ENCODE data around the gene TIAL1.
A peak's percentile ranks its signal among the peaks of the same experiment; 100 is the strongest.
"Not testable (repeated sequence)": the region's sequence is repeated elsewhere in the genome, so short reads cannot be mapped to it uniquely, and the experiment has no call there.

TIAL1 gene

DNA sequence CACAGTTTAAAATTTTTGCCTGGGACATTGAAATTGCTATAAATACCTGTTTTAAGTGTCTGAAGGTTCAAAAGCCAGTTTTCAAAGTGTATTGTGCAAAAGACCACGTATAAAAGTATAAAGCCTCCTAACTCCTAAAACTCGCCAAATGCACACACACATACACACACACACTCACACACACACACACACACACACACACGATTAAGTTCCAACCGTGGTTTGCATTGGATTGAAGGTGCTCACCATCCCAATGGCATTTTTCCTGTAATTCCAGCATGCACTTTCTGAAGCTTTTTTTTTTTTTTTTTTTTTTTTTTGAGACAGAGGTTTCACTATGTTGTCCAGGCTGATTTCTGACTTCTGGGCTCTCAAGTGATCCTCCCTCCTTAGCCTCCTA is 51.5 kb downstream of the TIAL1 start:
- DNase-seq: no peak

DNA sequence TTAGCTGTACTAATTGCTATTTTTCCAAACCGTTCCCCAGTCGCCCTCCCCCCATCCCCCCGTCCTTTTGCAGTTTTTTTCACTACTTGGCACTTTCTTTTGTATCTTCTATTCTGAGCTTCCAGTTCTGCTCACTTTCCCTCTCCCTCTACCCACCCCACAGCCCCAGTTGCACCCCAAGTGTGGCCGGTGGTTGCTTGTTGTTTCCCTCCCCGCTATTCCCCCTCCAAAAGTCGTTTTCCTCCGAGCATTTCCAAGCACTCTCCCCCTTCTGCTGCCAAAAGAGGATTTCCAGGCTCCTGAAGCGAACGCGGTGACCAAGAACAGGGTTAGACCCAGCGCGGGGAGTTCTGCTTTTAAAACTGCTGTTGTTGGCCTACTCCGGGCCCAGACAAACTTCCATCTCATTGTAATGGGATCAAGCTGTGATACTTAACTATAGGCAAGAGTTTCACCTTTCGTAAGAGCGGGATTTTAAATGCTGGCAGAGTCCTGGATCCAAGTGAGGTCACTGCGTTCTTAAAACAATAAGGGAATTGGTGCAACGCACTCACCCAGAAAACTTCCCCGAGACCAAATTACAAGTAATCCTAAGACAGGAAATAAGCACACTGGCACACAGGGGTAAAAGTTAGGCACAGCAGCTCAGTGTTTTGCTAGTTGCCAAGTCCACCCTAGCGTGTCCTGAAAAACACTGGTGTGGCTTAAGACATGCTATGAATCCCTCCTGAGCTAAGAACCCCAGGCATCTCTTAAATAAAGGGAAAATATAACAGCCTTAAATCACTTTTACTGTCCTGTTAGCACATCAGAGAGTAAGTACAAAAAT is 52.7 kb downstream of the TIAL1 start:
- DNase-seq: peak; percentile 66

DNA sequence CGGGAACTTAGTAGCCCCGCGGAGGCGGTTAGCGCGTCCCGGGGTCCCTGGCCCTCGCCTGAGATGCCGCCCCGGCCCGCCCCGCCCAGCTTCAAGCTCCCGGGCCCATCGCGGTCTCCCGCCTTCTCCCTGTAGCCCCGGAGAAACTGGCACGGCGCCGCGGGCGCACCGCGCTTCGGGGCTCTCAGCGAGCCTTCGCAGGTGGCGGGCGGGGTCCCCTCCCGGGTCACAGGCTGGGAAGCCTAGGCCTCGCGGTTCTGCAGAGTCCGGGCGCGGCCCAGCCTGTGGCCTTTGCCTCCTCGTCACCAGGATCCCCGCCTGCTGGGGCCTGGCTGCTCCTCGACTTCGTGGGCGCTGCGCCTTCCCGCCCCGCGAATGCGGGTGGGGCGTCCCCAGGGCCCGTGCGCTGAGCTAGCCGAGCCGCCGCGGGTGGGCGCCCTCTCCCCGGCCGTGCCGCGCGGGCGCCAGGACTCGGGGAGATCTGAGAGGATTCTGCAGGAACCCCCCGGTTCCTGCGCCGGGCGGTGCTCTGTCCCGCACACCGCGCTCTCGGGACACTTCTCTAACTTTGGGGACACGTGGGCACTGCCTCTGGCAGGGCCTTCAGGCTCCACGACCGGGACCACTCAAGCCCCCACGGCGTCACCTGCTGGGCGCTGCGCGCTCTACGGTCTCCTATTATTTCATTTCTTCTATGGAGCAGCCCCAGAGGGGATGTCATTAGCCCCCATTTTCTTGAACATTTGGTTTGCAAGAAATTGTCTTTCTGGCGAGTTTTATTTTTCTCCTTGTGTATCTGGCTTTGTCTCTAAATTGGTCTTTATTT is 53.6 kb downstream of the TIAL1 start:
- DNase-seq: peak; percentile 33

DNA sequence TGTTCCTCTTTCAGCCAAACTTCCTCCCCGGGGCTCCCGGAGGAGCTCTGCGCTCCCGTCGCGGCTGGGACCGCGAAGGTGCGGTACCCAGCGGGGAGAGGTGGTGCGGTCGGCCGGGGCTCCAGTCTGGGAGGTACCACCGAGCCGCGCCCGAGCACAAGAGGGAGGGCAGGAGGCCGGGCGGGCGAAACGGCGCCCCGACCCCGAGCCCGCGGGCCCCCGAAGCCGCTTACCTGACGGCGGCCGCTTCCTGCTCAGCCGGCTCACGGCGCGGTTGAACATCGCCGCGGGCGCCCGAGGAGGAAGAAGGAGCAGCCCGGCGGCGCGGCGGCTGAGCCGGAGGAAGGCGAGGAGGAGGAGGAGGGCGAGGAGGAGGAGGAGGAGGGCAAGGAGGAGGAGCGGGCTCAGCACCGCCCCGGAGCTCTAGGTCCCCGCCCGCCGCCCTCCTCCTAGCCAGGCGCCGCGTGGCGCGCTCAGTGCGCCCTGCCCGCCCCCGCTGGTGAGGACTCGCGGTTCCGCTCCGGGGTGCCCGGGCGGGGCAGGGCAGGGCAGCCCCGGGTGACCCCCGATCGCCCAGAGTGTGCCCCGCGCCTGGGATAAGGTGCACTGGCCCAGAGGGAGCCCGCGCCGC is 54.3 kb downstream of the TIAL1 start, which contains the start of gene RGS10:
Gene RGS10 (minus strand): TSS at position 363 of the 631 bp plus-strand sequence. CDS start 81 bp downstream, at position 282.
- DNase-seq: peak; percentile 27

DNA sequence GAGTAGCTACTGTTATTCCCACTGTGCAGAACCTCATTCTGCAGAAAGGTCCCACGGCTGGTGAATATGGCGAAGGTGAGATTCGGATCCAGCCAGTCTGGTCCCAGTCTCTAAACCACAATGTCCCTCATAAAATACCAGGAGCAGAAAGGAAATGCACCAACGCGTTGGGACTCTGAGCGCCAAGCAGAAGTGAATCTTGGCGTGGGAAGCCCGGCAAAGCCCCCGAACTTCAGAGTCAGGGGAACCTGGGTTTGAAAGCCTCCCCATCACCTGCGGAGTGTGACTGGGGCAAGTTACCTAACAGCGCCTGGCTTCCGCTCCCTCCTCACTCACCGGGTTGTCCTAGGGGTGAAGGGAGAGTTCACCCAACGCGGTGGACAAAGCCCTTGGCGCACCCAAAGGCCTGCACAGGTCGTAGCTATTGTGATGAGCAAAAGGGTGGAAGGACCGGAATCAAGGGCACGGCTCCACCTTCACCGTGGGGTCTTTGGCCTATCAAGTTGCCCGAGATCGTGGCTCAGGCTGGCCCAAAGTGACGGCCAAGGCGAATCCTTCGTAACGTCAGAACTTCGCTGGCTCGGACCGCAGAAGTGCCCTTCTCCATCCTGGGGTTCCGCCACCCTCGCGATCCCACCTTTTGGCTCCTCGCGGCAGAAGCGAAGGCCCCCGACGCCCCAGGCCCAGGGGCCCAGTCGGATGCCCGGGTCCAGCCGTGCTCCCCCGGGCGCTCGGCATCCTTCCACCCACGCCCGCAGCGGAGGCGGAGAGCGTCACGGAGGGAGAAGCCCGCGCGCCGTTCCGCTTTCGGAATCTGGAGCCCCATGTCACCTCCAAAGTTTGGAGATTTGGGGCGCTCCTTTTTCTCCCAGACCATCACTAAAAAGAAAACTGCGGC is 55.1 kb downstream of the TIAL1 start:
- DNase-seq: no peak

DNA sequence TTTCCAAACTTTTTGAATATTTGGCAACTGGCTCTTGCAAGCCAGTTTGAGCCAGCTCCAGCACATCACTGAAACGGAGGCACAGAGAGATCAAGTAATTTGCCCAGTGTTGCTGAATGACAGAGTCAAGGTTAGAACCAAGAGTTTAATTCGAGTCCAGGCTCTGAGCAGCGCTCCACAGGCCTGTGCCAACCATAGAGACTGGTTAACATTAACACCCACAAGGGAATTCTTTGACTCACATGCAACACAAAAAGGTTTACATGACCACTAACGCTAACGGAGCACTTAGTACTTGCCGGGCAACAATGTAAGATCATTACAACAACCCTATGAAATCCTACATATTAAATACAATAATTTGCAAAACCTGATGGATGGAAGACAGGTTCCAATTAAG is 55.7 kb downstream of the TIAL1 start:
- DNase-seq: no peak

DNA sequence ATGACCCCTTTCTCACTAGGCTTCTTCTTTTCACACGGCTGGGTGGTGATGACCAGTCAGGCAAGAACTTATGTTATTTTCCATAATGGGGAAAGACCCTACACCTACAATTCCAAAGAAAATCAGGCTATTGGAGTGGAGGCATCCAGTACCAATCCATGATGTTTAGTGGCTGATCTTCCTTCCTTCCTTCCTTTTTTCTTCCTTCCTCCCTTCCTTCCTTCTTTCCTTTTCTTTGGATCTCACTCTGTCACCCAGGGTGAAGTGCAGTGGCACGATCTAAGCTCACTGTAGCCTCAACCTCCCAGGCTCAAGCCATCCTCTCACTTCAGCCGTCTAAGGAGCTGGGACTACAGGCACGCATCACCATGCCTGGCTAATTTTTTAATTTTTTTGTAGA is 56.7 kb downstream of the TIAL1 start:
- no peak for DNase-seq

DNA sequence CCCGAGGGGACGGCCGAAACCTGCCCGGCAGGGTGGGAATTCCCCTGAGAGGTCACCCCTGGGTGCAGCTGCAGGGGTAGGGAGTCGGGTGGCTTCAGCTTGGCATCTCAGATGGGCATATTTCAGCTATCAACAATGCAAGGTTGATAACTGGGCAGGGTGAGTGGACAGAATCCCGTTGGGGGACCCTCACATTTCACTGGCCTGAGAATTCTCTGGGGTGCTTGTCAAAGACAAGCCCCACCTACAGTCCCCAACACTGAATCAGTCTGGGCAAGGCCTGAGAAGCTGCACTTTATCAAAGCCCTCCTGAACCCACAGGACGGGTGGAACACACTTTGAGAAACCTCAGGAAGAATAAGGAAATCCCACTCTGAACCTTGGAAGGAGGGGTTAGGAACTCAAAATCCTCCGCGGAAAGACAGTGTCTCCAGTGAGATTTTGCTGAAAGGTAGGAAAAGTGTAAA is 57.4 kb downstream of the TIAL1 start:
- DNase-seq: no peak

DNA sequence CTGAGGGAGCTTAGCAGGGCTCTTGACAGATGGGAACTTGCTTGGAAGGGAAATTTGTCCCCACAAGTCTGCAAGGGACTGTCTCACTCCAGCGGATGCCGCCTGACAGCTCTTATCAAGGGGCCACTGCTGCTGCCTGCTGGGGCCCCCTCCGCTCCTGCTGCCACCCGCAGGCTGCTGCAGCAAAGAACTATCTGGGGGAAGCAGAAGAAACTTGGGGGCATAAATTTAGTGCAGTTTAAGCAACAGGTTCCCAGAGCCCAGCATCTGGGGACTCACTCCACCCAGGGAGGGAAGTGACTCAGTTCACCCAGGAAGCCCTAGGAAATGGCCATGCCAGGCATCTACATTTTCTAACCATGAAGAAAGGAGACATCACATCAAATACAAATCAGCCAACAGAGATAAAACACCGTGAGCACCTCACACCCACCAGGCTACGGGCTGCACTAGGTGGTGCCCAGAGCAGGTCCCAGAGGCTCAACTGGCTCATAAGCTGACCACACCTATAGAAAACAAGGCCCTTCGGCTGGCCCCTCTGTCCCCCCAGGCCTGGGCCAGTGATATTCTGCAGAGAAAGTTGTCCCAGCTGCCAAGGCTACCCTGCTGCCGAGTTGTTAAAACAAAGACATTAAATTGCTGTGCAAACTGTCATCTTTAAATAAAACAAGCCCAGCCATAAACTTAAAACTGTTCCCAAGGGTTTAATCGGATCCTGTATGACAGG is 58.0 kb downstream of the TIAL1 start:
- DNase-seq: no peak

DNA sequence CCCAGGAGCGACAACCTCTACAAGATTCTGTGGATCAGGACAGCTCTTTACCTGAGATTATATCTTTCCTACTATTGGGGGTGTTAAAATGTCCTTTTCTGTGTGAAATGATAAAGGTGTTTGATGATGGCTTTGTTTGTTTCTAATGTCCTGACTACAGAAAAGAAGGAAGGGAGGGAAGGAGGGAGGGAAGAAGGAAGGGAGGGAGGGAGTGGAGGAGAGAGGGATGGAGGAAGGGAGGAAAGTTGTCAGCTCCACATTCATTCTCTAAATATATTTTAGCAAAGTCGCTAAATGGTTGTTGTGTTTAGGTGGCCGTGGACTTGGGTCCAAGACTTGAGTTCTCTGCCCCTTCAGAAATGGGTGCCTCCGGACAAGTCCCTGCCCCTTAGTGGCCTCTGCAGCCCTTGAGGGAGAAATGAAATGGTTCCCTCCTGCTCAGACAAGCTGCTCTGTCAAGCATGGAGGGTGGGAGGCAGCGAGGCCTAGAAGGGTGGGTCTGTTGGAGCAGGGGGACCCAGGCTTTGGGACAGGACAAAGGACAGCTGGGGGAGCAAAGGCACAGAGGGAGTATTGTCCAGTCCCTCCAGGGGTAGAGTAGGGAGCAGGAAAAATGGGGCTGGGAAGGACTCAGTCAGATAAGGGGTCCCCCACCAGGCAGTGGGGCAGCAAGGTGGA is 58.7 kb downstream of the TIAL1 start:
- DNase-seq: no peak

DNA sequence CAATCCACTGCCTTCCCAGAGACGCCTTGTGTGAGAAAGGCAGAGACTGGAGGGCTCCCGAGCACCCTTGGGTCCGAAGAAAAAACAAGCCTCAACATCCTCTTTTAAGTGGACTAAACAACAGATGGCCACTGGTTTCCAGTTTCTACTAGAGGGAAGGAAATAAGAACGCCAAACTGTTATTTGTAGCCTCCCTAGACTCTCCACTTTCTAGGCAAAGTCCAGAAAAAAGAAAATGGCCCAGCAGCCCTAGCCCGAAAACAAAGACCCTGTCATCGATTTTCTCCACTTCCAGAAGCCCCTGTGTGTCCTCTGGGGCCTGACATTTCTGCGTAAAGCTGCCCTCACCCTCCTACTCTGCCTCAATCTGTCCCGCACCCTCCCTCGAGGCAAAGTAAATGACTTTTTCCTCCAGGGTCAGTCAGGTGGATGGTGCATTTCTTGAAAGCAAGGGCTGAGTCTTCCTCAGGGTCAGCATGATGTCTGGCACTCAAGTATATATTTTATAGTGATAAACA is 60.2 kb downstream of the TIAL1 start:
- DNase-seq: no peak

DNA sequence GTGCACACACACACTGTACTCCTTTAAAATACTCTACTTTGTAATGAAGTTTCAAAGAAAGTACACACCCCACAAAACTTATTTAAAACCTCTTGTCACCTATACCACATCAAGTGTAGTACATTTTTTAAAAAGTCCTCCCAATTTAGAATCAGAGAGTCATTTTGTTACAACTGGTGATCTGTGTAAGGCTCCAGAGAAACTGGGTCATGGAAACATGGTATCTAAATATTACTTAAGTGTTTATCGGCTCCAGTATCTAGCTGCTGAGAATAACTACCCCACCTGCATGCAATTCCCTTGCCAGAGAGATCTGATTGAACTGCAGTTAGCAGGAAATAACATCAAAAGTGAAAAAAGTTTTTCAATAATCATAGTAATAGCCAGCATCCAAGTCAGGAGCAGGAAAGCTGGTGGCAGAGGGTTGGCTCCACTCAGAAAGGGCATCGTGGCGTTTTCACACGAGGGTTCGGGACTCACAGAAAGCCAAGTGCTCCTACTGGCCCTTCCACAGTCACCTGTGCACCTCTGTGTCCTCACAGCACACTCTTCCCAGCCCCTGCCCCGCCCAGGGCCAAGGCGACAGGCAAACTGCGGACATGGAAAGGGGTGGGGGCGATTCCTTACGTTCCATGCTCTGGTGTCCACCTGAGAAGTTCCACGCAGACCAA is 60.8 kb downstream of the TIAL1 start:
- no peak for DNase-seq

DNA sequence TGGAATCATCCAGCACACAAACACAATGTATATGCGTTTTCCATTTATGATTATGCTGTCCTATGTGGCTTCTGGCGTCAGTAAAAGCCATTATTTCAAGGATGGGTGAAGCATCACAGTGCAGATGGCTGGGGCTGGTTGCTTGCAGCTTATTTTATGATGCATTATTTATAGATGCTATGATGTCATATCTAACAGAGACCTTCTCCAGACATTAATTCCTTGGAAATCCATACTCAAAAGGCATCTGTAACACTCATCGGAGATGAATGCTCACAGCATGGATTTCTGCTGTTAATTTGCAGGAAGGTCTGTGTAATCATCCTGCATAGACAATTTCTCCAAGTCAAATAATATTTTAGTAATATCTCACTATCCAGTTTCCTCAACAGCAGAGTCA is 61.5 kb downstream of the TIAL1 start:
- DNase-seq: no peak

DNA sequence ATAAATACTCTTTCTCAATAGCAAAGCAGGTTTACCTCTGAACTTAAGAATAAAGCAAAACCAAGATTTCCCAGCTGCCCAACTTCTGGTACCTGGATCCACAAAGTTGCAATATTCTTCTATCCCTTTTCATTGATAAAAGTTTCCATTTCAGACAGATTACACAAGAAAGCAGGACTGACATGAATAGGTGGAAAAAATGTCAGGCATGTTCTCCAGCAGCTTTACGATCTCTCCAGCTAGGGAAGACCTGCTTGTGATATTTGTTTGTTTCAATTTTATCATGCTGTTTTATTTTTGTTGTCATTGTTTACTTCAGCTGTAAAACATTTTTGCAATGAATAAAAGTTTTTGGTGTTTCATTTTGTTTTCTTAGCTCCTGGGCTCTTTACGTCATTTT is 63.3 kb downstream of the TIAL1 start:
- DNase-seq: no peak

DNA sequence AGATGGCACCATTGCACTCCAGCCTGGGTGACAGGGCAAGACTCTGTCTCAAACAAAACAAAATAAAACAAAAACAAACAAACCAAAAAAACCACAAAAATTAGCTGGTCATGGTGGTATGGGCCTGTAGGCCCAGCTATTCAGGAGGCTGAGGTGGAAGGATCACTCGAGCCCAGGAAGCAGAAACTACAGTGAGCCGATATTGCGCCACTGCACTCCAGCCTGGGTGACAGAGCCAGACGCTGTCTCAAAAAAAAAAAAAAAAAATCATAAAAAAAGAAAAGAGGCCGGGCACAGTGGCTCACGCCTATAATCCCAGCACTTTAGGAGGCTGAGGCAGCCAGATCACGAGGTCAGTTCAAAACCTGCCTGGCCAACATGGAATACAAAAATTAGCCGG is 64.0 kb downstream of the TIAL1 start:
- DNase-seq: not testable (repeated sequence)

DNA sequence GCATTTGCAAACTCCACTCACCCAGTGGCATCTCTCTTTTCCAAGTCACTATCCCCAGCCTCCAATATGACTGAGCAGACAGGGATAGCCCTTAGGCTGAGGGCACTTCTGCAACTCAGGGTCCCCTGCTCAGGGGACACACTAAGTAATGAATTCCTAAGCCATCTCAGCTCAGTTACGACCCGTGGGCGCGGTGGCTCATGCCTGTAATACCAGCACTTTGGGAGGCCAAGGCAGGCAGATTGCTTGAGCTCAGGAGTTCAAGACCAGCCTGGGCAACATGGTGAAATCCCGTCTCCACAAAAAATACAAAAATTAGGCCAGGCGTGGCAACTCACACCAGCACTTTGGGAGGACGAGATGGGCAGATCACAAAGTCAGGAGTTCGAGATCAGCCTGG is 64.5 kb downstream of the TIAL1 start:
- DNase-seq: not testable (repeated sequence)

DNA sequence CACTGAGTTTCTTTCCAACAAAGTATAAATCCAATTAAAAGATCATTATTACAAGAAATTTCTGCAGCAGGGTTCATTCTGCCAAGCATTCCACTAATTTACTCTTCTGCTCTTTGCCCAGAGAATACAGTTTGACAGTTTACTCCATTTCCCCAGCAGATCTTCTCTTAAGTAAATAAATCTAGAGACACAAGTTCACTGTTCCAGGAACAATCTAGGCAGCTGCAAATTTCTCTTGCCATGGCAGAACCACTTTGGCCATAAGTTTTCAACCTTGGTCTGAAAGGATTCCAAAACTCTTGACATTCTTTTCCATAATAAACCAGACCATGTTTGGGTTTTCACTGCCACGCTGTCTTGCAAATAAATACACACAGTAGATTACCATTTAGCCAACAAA is 65.7 kb downstream of the TIAL1 start:
- DNase-seq: no peak

DNA sequence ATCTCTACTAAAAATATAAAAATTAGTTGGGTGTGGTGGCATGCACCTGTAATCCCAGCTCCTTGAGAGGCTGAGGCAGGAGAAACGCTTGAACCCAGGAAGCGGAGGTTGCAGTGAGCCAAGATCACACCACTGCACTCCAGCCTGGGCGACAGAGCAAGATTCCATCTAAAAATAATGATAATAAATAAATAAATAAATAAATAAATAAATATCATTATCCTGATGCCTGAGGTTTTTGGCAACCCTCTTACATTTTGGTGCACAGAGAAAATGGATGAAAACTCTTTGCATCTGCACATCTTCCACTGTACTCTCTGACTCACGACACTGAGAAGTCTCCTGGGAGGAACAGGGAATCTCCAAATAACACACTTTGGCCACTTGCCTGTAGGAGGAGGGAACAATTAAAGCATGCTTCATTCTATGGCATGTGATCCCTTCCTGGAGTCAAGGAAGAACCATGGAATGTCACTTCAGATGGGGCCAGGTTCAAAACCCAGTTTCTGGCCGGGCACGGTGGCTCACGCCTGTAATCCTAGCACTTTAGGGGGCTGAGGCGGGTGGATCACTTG is 68.0 kb downstream of the TIAL1 start:
- DNase-seq: not testable (repeated sequence)

DNA sequence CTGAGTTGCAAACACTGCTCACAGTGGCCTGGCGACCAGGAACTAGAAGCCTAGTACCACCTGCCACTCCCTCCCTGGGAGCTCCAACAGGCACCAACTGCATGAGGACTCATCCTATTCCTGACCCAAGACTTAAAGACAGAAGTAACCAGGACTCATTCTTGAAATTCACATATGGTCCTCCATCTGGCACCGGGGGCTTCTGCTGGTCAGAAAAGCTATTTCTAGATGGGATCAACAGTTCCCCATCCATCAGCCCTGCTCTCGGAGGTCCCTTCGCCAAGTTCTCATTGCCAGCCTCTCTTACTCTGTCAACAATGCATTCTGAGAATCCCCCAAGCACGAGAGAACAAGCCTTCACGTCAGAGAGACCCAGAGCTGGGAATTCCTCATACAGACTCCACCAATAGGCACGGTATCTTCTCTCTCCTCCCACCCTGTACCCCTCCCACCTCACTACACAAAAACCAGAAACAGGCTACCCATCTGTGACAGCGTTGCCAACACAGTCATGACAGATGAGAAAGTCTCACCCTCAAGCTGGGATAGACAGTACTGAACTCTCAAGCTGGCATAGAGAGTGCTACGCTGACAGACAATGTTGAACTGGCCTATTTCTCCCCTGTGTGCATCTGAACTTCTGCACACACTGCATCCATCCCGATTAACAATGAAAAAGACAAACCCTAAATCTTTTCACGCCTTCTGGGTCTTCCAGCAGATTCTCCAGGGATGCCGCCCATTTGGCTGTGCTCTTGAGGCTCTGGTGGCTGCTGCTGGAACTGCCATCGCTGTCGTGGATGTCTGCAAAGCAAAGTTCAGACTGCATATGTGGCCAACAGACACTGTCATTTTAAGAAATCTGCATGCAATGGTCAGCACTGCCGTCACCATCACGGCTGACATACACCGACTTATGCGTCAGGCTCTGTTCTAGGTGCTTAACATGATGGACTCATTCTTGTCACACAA is 69.9 kb downstream of the TIAL1 start:
- no peak for DNase-seq

Data from kidney glomerular epithelial cell (primary cell).